Activated naive CD4-positive, alpha-beta T cell treated with Interleukin-2 at 50 U/mL for 16 hours (primary cell): ENCODE results near the gene C1orf116.

Experiments used
- DNase-seq: peaks from one replicate; pipeline ENCODE4 v3.0.0-alpha.2; 2020

The C1orf116 gene

GRCh38 chr1:207034208-207034607, 1.7 kb upstream of the C1orf116 start:
- DNase-seq, result no peak

DNA sequence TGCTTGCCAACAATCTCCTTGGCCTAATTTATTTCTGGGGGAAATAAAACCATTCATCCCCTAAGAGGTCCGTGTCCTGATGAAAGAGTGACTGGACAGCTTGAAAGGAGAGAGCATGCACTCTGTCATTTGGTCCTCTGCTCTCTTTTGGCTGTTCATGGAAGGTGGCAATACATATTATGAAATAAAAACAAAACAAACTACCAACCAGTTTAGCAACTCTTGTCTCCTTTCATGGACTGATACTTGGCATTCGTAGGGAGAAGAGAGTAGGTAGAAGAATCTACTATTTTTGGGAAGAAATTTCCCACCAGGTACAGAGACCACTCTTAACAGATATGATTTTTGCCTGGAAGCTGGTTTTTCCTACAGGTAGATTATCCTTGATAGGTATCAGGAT, 746 bp upstream of the C1orf116 start:
- DNase-seq, result no peak

- no peak for DNase-seq
These were observed 808 bp downstream of the C1orf116 start for GRCh38 chr1:207031632-207032264.

GRCh38 chr1:207031016-207031415, 1.5 kb downstream of the C1orf116 start:
- DNase-seq, result no peak

- no peak for DNase-seq
These were observed 2.0 kb downstream of the C1orf116 start for GRCh38 chr1:207030522-207031009.

GRCh38 chr1:207029701-207030521, 2.6 kb downstream of the C1orf116 start:
- no peak for DNase-seq

GRCh38 chr1:207028884-207029650, 3.5 kb downstream of the C1orf116 start:
- no peak for DNase-seq

- no peak for DNase-seq
These were observed 4.6 kb downstream of the C1orf116 start for GRCh38 chr1:207027921-207028320.

DNA sequence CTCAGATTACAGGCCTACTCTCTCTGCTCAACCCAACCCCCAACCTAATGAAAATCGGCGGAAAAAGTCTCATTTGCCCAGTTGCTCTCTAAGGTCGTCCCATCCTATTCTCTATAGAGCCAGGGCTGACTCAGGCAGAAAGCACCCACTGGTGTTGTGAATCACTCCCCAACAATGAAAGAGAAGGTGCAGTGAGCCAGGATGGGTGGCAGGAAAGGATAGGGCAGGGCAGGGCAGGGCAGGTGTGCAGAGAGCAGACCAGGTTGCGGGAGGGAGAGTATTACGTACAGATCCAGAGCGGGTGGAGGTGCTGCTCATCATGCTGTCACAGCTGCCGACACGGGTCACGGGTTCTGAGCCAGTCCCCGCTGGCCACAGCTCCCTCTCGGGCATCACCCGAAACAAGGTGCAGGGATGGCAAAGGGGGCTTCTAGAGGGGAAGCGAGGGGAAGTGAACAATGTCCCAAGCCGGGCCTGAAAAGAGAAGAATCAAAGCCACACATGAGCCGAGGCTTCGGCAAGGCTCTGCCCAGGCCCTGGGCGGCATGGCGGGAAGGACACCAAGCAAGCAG, 5.3 kb downstream of the C1orf116 start:
- no peak for DNase-seq

GRCh38 chr1:207026104-207026534, 6.4 kb downstream of the C1orf116 start:
- DNase-seq, result no peak

DNA sequence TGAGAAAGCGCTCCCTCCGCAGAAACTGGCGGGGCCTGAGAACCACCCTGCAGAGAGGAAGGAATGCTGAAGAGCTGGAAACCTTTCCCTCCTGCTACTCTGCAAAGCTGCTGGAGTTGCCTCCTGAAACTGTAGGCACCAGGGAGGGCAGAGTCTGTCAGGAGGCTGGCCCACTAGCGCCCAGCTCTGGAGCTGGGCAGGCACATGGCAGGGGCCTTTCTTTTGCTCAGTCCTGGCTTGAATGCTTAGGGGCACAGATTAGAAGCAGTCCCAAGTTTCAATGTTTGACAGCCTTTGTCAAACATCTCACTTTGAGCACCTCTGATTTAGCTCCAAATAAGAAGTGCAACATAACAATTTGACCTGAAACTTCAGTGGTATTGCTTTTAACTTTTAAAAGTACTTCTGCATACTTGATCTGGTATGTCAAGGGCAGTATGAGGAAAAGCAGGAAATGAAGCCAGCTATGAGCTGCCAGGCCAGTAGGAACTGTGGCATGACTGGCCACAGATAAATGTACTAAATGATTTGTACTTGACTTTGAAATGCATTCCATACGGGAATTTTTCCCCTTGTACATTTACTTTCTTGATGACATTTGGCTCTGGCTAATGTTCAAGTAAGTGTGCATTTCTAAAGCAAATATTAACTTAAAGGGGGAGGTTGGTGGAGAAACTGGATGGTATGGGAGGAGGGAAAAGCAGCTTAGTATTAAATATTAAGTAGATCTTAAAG, 7.2 kb downstream of the C1orf116 start:
- DNase-seq, result no peak

- DNase-seq, result no peak
These were observed 8.1 kb downstream of the C1orf116 start for GRCh38 chr1:207024202-207025145.

DNA sequence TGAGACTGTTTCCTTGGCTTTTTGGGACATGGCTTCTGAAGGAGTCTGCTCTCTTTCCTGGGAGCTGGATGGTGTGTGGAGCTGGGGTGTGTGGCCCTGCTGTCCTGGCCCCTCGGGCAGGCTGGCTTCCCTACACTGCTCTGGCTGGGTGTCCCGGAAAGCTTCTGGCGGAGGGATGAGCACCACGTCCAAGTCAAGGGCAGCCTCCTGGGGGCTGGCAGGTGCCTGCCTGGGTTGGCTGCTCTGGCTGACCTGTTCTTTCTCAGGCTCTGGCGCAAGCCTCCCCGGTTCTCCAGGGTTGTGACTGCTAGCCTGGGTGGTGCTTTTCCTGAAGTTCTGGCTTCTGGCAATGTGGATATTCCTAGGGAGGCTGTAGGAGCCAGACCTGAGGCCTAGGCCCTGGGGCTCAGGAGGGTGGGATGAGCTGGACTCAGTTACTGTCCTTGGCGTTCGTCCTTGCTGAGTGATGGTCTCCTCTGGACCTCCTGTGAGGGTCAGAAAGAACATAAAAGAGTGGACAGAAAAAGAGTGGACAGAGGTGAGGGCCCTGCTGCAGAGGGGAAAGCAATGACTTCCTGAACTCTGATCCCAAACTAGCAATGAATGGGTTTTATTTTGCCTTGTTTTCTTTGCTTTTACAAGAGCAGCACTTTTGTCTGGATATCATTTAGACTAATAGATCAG, 9.4 kb downstream of the C1orf116 start:
- no peak for DNase-seq

GRCh38 chr1:207021876-207022596, 10.5 kb downstream of the C1orf116 start:
- no peak for DNase-seq

DNA sequence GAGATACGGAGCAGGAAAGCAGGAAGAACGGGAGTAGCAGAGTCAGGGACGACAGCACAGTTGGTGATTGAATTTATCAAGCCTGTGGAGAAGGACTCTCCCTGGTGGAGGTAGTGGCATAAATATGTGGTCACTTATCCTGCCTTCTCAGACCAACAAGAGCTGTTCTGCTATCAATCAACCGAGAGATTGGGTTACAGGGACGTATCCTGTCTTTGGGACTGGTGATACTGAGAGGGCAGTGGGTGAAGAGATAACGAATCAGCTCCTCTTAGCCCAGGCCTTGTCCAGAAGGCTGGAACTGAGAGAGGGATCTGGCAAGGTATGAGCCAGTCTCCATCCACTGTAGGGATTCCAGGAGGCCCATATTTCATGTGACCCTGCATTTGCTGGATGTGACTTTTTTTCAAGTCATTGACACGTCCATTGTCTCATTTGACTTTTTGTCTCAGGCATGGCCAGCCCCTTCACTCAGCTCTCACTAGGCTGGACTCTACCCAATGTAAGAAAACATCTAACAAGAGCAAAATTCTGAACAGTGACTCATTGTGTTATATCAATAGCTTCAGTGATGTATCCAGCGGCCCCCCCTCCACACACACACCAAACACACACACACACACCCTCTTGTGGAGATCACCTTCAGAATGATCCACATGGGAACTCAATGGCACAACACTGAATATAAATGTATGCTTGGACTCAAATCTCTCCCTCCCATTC, 11.3 kb downstream of the C1orf116 start:
- DNase-seq, result no peak

- no peak for DNase-seq
These were observed 11.8 kb downstream of the C1orf116 start for GRCh38 chr1:207020709-207021107.

DNA sequence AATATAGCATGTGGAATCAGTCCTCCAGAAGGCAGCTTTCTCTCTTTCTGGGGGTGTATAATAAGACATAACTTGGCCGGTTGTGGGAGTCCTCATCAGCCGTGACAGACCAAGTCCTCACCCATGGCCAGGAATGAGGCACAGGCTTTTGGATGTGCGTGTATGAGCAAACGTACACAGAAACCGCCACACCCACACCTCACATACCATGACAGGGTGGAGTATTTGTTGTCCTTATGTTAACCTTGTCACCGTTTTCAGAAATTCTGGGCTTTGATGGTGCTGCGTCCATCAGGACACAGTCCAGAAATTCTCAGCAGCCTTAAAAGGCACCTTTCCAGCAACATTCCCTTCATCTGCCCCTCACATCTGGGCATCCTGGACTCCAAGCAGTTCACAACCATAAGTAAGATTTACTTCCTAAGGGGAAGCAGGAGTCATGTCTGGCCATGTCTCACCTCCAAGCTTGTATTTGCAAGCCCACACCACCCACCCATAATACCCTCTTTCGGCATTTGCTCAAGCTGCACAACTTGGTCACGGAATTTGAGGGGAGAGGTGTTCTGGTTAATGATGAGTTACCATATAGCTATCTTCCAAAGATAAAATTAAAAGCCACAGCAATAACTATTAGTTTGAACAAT, 12.4 kb downstream of the C1orf116 start:
- no peak for DNase-seq

GRCh38 chr1:207019661-207020060, 12.9 kb downstream of the C1orf116 start:
- no peak for DNase-seq

- no peak for DNase-seq
These were observed 13.4 kb downstream of the C1orf116 start for GRCh38 chr1:207019161-207019560.
